Thoracic aorta (tissue), 2 donors: ENCODE data around the gene ASIC3. TPM values are rescaled to one million over a fixed set of nuclear protein-coding genes. Genes with fewer than 3 reads are reported as not detected.

Source experiments
- ATAC-seq: fragments of 150-250 bp; one replicate; pipeline ENCODE4 v1.8.0; 2017; ENCODE audit warnings: low read depth; ENCODE audit not compliant: insufficient number of reproducible peaks, low FRiP score
- DNase-seq: peaks from one replicate; pipeline ENCODE4 v3.0.0-alpha.2; 2020; ENCODE audit warnings: low spot score
- H3K27ac ChIP-seq, 2 donors: fragments of 200-600 bp; sonication (generic); 1 replicate in 1 of 2; 2 replicates in 1 of 2; pipeline ENCODE4 v1.5.1; 2016; ENCODE audit warnings: mild to moderate bottlenecking in 2 of 2, moderate library complexity in 2 of 2
- H3K27me3 ChIP-seq: fragments of 200-600 bp; sonication (generic); replicated peaks from 2 replicates; pipeline ENCODE4 v1.6.0; 2016; ENCODE audit warnings: mild to moderate bottlenecking; ENCODE audit not compliant: insufficient read depth
- H3K36me3 ChIP-seq: fragments of 200-600 bp; sonication (generic); one replicate; pipeline ENCODE4 v1.5.1; 2016
- H3K4me1 ChIP-seq, 2 donors: fragments of 200-600 bp; sonication (generic); 1 replicate in 1 of 2; 2 replicates in 1 of 2; pipeline versions ENCODE4 v1.5.1 to v1.6.0; 2016; ENCODE audit warnings: low read depth in 2 of 2, mild to moderate bottlenecking in 1 of 2; ENCODE audit not compliant: control insufficient read depth in 1 of 2
- H3K4me3 ChIP-seq: fragments of 200-600 bp; sonication (generic); 2 replicates; pipeline ENCODE4 v1.5.1; 2016; ENCODE audit warnings: mild to moderate bottlenecking
- H3K9me3 ChIP-seq: fragments of 200-600 bp; sonication (generic); 2 replicates; pipeline ENCODE4 v1.5.1; 2016
- CTCF ChIP-seq: fragments of 200-600 bp; sonication (generic); IDR thresholded peaks from one replicate; pipeline ENCODE4 v1.5.1; 2019; ENCODE audit warnings: antibody characterized with exemption
- total RNA-seq, 2 donors: library from RNA; depleted of rRNA; stranded (reverse); fragments of >200 nt; gene quantifications; one replicate each; pipeline versions ENCODE4 v1.1.0 to v1.2.3, GENCODE V29; 2016

Gene ASIC3
- total RNA-seq, 2 donors from 2014 or later = 2.0 to 2.8 TPM

- no peak overlapping the region for H3K4me3 ChIP-seq
- H3K36me3 ChIP-seq = peaks cover 20% of the 10 kb centered on the region
- DNase-seq (no peak), ATAC-seq (no peak)
- no peaks in the 10 kb centered on the region for H3K27me3 ChIP-seq
- peaks cover 11 to 12% of the 10 kb centered on the region in 2 donors for H3K4me1 ChIP-seq
- H3K27ac ChIP-seq = no peak overlapping the region
- no peaks in the 10 kb centered on the region for H3K9me3 ChIP-seq
- TF ChIP-seq CTCF = no peak
Measured at GRCh38 chr7:151035026-151035717, 13.2 kb upstream of the ASIC3 start.

- Histone ChIP-seq H3K4me1 (peaks cover 11 to 12% of the 10 kb centered on the region in 2 donors), H3K4me3 (no peak overlapping the region), H3K27me3 (no peaks in the 10 kb centered on the region), H3K9me3 (no peaks in the 10 kb centered on the region), H3K36me3 (peaks cover 20% of the 10 kb centered on the region), H3K27ac (no peak overlapping the region)
- ATAC-seq (no peak), DNase-seq (no peak)
- TF ChIP-seq CTCF = no peak
Measured at GRCh38 chr7:151035902-151036301, 12.4 kb upstream of the ASIC3 start.

- Histone ChIP-seq H3K9me3 (no peaks in the 10 kb centered on the region), H3K27me3 (no peaks in the 10 kb centered on the region), H3K27ac (peak overlapping the region in 1 of 2 donors; percentile 62), H3K36me3 (peaks cover 30% of the 10 kb centered on the region), H3K4me1 (peaks cover 11 to 12% of the 10 kb centered on the region in 2 donors), H3K4me3 (no peak overlapping the region)
- no peak for TF ChIP-seq CTCF
- peak; percentile 63 for DNase-seq
- ATAC-seq = peak; percentile 84
Measured at GRCh38 chr7:151038951-151039849, 9.1 kb upstream of the ASIC3 start.

GRCh38 chr7:151039850-151040548 lies 8.3 kb upstream of the ASIC3 start:
- ATAC-seq = no peak

More at GRCh38 chr7:151039850-151040548, 8.3 kb upstream of the ASIC3 start:
- DNase-seq = no peak
- H3K27ac ChIP-seq = peak overlapping the region in 1 of 2 donors; percentile 62
- H3K36me3 ChIP-seq = peaks cover 30% of the 10 kb centered on the region
- TF ChIP-seq CTCF = no peak
- H3K4me1 ChIP-seq = peaks cover 11 to 12% of the 10 kb centered on the region in 2 donors
- no peaks in the 10 kb centered on the region for H3K9me3 ChIP-seq
- no peak overlapping the region for H3K4me3 ChIP-seq
- H3K27me3 ChIP-seq = no peaks in the 10 kb centered on the region
